ENCODE measurements around the gene SPATA2.

Gene SPATA2

DNA sequence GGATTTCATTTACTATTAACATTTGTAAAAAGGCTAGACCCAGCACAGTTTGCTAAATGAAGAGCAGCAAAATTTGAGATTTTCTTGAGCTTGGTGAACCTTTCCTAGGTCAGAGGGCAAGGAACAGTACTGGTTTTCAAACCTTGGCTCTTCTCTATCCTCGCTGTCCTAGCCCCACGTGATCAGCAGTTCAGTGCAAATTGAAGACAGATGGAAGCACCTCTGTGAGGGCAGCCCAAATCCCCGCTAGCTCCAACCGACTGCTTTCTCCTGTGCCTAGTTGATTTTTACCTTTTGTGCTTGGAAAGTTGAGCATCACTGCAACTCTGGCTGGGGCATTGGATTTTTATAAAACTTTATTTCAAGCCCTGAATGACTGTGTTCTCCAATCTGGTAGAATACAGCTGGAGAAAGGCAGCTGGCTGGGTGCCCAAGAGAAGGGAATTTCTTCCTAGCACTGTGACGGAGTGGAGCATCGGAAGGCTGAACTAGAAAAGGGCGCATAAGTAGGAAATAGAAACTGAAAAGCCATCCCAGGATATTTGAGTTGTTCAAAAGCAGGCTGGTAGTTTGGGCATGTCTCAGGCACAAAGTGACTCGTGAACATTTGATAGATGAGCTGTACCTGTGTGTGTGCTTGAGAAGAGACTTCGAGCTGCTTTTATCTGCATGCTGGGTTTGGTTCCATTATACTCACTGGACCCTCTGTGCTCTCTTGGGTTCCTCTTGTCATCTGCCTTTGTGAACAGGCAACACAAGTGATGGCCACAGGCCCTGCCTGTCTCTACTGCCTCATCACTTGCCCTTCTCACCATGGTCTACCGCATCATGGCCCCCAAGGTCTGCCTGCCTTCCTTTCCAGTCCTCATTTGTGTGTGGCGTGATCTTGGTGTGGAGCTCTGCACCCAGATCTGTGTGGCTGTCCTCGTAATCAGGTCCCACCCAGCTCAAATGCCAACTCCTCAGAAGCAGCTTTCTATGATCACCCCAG is 23.1 kb upstream of the SPATA2 start:
- H3K4me3 ChIP-seq (ENCODE audit: low read length) = peak overlapping the region; percentile 91
- TF ChIP-seq, protein P1, sequence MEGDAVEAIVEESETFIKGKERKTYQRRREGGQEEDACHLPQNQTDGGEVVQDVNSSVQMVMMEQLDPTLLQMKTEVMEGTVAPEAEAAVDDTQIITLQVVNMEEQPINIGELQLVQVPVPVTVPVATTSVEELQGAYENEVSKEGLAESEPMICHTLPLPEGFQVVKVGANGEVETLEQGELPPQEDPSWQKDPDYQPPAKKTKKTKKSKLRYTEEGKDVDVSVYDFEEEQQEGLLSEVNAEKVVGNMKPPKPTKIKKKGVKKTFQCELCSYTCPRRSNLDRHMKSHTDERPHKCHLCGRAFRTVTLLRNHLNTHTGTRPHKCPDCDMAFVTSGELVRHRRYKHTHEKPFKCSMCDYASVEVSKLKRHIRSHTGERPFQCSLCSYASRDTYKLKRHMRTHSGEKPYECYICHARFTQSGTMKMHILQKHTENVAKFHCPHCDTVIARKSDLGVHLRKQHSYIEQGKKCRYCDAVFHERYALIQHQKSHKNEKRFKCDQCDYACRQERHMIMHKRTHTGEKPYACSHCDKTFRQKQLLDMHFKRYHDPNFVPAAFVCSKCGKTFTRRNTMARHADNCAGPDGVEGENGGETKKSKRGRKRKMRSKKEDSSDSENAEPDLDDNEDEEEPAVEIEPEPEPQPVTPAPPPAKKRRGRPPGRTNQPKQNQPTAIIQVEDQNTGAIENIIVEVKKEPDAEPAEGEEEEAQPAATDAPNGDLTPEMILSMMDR (conservative IDR thresholded peaks at IDR 0.05; ENCODE audit: low read length) = no peak

DNA sequence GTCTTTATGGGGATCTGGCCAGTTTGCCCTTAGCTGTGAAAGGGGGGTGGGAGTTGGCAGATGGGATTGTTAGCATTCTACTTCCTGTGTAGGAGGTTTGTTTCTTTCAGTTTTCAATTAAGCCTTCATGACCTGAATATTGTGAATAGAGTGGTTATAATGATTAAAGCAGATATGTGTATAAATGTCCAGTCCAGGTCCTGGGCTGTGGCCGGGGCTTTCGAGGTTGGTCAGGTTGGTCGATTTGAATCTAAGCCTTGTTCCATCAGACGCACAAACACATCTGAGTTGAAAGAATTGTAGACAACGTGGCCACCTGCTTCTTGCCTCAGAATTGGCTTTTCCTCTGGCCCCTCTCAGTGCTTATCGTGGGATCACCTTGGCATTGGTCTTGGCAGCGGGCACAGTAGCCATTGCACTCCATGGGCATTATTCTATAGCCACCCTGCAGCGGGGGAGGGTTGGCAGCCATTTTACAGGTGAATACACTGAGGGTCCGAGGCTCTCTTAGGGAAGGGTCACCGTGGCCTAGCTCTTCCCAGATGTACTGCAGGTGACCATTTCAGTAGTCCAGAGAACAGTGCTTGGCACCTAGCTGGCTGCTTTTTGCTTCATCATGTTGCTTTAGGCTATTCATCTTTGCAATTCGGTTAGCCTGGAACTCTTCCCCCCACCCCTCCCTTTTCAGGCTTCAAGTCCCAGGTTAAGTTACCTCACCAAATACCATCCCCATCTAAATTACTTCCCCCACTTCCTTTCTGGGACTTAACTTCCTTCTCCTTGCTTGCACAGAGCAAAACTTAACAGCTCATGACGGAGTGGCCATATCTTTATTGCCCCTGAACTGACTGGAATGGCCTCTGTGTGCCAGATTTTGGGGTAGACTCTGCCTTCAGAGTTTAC is 21.9 kb upstream of the SPATA2 start:
- peak overlapping the region; percentile 91 for H3K4me3 ChIP-seq (ENCODE audit: low read length)
- DNase-seq (ENCODE audit: low read depth) = no peak
- TF ChIP-seq, protein P1 (conservative IDR thresholded peaks at IDR 0.05; ENCODE audit: low read length) = no peak

More for the DNA sequence above, 23.1 kb upstream of the SPATA2 start:
- peak; percentile 74 for DNase-seq (ENCODE audit: low read depth)

DNA sequence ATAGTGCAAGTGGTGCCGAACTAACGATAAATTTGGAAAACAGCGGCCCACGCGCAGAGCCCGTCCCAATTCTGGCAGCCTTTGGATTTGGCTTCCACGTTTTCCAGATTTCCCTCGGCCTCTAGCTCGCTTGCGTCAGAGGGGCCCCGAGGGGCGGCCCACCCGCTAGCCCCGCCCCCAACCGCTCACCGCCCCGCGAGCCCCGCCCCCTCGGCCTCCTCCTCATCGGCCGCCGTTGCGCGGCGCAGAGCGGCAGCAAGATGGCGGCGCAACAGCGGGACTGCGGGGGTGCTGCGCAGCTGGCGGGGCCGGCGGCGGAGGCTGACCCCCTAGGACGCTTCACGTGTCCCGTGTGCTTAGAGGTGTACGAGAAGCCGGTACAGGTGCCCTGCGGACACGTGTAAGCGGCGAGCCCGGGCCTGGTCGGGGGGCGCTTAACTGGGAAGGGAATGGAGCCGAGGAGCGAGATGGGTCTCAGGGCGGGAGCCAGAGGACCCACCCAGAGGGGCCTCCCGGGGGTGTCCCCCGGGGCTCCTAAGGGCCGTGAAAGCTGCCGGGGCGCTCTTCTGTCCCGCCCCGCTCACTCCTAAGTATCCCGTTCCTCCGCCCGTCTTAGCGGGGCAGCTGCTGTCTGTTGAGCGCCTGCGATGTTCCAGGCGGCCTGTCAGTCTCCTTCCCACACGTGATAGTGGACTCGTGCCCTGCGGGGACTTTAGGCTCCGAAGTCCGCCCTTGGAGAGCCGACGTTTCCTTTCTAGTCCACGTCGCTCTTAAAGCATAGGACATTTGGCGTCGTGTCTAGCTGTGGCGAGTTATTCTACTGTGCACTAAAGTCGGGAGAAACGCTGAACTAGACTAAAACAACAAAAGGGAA is 21.1 kb upstream of the SPATA2 start, which contains the start of gene RNF114:
Gene RNF114, plus strand, starts transcription at position 245 of the 874 bp plus-strand sequence. Its CDS starts 16 bp downstream, at position 261.
- TF ChIP-seq, protein P1 (conservative IDR thresholded peaks at IDR 0.05; ENCODE audit: low read length) = no peak
- DNase-seq (ENCODE audit: low read depth) = peak; percentile 85
- peak within 1 kb of the TSS; percentile 91 for H3K4me3 ChIP-seq (ENCODE audit: low read length)

DNA sequence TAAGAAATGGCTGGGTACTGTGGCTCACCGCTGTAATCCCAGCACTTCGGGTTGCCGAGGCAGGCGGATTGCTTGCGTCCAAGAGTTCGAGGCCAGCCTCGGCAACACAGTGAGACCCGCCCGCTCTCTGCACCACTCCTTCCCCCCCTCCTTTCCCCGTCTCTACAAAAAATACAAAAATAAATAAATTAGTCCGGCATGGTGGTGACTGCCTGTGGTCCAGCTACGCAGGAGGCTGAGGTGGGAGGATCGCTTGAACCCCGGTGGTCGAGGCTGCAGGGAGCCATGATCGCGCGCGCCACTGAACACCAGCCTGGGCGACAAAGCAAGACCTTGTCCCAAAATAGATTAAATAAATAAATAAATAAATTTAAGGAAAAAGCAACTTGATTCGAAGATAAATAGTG is 20.4 kb upstream of the SPATA2 start:
- TF ChIP-seq, protein P1 (conservative IDR thresholded peaks at IDR 0.05; ENCODE audit: low read length) = no peak
- no peak for DNase-seq (ENCODE audit: low read depth)
- peak overlapping the region; percentile 58 for H3K4me3 ChIP-seq (ENCODE audit: low read length)

DNA sequence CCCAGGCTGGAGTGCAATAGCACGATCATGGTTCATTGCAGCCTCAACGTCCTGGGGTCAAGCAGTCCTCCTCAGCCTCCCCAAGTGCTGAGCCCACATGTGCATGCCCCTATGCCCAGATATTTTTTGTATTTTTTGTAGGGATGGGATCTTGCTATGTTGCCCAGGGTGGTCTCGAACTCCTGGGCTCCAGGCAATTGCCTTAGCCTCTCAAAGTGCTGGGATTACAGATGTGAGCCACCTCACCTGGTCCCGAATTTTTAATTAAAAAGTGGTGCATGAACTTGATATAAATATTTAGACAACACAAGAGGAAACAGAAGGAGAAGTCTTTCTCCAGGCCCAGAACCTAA is 13.8 kb upstream of the SPATA2 start:
- H3K4me3 ChIP-seq (ENCODE audit: low read length) = no peak overlapping the region
- TF ChIP-seq, protein P1 (conservative IDR thresholded peaks at IDR 0.05; ENCODE audit: low read length) = no peak
- no peak for DNase-seq (ENCODE audit: low read depth)

DNA sequence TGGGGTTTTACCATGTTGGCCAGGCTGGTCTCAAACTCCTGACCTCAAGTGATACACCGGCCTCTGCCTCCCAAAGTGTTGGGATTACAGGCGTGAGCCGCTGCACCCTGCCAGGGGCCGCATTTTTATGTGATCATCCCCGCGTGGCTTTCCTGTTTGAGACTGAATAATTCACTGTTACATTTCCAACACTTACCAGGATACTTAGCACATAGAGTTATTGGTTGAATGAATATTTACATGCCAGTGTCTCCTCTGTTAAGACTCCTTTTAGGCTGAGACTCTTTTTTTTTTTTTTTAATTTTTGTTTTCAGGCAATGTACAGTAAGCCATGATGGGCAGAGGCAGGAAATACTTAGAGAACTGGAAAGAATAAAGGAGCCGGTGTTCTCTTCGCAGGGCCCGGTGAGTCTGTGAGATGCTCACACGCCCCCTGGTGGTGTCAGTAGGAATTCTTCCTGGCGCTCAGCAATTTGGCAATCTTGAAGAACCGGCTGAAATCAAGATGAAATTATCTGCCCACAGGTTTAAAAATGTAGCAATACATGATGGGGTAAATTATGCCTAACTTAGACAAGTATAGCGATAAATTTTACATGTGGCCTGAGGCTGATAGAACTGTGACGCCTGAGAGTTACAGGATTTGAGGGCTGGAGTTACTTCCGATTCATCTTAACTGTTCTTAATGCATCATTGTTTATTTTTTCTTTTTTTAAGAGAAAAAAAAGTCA is 13.2 kb upstream of the SPATA2 start:
- no peak overlapping the region for H3K4me3 ChIP-seq (ENCODE audit: low read length)
- peak; percentile 83 for DNase-seq (ENCODE audit: low read depth)
- TF ChIP-seq, protein P1 (conservative IDR thresholded peaks at IDR 0.05; ENCODE audit: low read length) = peak; percentile 92
